Mononuclear cell (primary cell): ENCODE results near the gene GALNT12. TPM values are rescaled to one million over a fixed set of nuclear protein-coding genes. Genes with fewer than 3 reads are reported as not detected.

ENCODE experiments used
- H3K27me3 ChIP-seq: 2 replicates; pipeline ENCODE4 v1.6.0; 2011; ENCODE audit warnings: low read length, control low read depth; ENCODE audit not compliant: insufficient read depth
- H3K4me1 ChIP-seq: 2 replicates; pipeline ENCODE4 v1.5.1; 2011; ENCODE audit warnings: mild to moderate bottlenecking, low read length, control low read depth; ENCODE audit not compliant: insufficient read depth
- H3K4me3 ChIP-seq: 2 replicates; pipeline ENCODE4 v1.5.1; 2011; ENCODE audit warnings: mild to moderate bottlenecking, low read length, moderate library complexity
- H3K9me3 ChIP-seq: 2 replicates; pipeline ENCODE4 v1.5.1; 2011; ENCODE audit warnings: low read depth, mild to moderate bottlenecking, control low read depth, low read length
- total RNA-seq: library from RNA; depleted of rRNA; stranded (reverse); fragments of >200 nt; gene quantifications from one replicate; pipeline ENCODE4 v1.2.3, GENCODE V29; 2012

GALNT12 gene
- total RNA-seq, 1 donor = 4.5 TPM

GRCh38 chr9:98848450-98849149 lies 41.1 kb downstream of the GALNT12 start:
- H3K27me3 ChIP-seq = no peaks in the 10 kb centered on the region
- no peak overlapping the region for H3K4me3 ChIP-seq
- no peaks in the 10 kb centered on the region for H3K9me3 ChIP-seq
- no peaks in the 10 kb centered on the region for H3K4me1 ChIP-seq

DNA sequence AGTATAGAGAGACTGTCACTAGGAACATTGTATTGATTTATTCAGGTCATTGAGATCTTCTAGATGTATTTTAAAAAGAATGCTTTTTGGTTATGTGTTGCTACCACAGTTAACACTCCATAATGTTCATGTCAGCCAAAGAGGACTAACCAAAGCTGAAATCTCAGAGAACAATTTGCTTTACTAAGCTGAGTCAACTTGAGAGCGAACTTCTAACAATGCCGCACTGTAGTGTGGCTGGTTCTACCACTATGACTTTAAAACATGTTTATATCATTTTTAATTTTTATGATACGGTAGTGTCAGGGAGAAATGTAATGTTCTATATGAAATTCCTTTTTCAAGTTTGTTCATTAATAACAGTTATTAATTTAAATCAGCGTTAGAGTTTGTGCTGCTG lies 42.1 kb downstream of the GALNT12 start:
- H3K4me3 ChIP-seq = no peak overlapping the region

DNA sequence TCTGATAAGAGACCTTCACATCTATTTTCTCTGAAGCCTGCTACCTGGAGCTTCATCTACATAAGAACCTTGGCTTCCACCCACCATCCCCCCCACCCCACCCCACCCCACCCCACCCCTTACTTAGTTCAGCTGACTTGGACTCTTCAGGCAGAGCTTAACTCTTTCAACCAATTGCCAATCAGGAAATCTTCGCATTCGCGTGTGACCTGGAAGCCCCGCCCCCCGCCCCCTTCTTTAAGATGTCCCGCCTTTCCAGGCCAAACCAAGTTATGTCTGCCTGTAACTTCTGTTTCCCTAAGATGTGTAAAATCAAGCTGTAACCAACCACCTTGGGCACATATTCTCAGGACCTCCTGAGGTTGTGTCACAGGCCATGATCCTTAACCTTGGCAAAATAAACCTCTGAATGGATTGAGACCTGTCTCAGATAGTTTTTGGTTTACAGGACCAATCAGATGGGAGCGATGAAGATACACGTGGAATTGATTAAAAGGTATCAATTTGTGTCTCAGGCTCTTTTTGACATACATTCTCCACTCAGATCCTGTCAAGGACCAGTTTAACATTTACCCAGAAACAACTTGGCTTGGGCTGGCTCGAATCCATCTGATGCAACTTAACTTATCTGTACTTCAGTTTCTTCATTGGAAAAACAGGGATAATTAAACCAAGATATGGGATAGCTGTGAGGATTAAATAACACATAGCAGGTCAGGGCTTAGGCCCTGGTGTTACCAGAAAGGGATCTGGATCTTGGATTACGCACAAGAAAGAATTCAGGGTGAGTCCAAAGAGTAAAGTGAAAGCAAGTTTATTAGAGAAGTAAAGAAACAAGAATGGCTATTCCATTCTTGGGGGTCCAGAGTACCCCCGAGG lies 43.6 kb downstream of the GALNT12 start:
- H3K4me3 ChIP-seq = no peak overlapping the region
- H3K27me3 ChIP-seq = no peaks in the 10 kb centered on the region
- no peaks in the 10 kb centered on the region for H3K9me3 ChIP-seq
- no peaks in the 10 kb centered on the region for H3K4me1 ChIP-seq

More for the DNA sequence above, 42.1 kb downstream of the GALNT12 start:
- H3K4me1 ChIP-seq = no peaks in the 10 kb centered on the region
- H3K9me3 ChIP-seq = no peaks in the 10 kb centered on the region
- no peaks in the 10 kb centered on the region for H3K27me3 ChIP-seq

GRCh38 chr9:98851730-98852459 lies 44.4 kb downstream of the GALNT12 start:
- no peaks in the 10 kb centered on the region for H3K27me3 ChIP-seq
- no peaks in the 10 kb centered on the region for H3K4me1 ChIP-seq
- H3K9me3 ChIP-seq = no peaks in the 10 kb centered on the region
- no peak overlapping the region for H3K4me3 ChIP-seq

GRCh38 chr9:98852460-98852734 lies 44.9 kb downstream of the GALNT12 start:
- no peak overlapping the region for H3K4me3 ChIP-seq
- H3K4me1 ChIP-seq = no peaks in the 10 kb centered on the region
- no peaks in the 10 kb centered on the region for H3K9me3 ChIP-seq
- no peaks in the 10 kb centered on the region for H3K27me3 ChIP-seq

- Histone ChIP-seq H3K4me3 (no peak overlapping the region), H3K9me3 (no peaks in the 10 kb centered on the region), H3K4me1 (no peaks in the 10 kb centered on the region), H3K27me3 (no peaks in the 10 kb centered on the region)
Observed at GRCh38 chr9:98852961-98853360, 45.5 kb downstream of the GALNT12 start.

- no peak overlapping the region for H3K4me3 ChIP-seq
- H3K4me1 ChIP-seq = no peaks in the 10 kb centered on the region
- H3K27me3 ChIP-seq = no peaks in the 10 kb centered on the region
Observed at GRCh38 chr9:98854266-98854665, 46.8 kb downstream of the GALNT12 start.

DNA sequence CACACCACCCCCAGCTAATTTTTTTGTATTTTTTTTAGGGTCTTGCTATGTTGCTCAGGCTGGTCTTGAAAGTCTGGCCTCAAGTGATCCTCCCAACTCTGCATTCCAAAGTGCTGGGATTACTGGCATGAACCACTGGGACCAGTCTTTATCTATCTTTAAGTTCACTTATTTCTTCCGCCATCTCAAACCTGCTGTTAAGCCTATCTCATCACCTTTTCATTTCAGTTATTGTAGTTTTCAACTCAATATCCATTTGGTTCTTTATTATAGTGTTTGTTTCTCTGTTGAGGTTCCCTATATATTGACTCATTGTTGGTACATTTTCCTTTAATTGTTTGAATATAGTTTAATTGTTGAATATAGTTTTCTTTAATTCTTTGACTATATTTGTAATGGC lies 48.1 kb downstream of the GALNT12 start:
- Histone ChIP-seq H3K4me1 (no peaks in the 10 kb centered on the region), H3K27me3 (no peaks in the 10 kb centered on the region), H3K4me3 (no peak overlapping the region), H3K9me3 (no peaks in the 10 kb centered on the region)

More at GRCh38 chr9:98854266-98854665, 46.8 kb downstream of the GALNT12 start:
- no peaks in the 10 kb centered on the region for H3K9me3 ChIP-seq

DNA sequence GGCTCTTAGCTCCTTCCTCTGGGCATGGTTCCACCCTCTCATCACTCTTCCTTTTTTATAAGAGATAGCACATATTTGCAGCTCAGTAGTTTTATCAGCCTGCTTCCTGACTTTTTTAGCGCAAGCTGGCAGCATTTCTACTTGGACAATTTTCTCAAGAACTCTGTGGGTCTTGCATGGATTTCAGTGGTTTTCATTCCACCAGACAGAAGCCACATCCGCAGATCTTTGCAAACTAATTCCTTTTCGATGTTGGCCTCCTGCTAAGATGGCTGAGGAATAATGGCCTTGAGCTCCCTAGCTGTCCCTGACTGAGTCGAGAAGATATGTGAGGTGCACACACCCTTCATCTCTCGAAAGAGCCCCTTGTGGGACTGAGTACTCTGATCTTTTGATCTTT lies 49.5 kb downstream of the GALNT12 start:
- H3K4me1 ChIP-seq = peaks cover 4% of the 10 kb centered on the region
- no peaks in the 10 kb centered on the region for H3K9me3 ChIP-seq
- no peaks in the 10 kb centered on the region for H3K27me3 ChIP-seq
- no peak overlapping the region for H3K4me3 ChIP-seq

DNA sequence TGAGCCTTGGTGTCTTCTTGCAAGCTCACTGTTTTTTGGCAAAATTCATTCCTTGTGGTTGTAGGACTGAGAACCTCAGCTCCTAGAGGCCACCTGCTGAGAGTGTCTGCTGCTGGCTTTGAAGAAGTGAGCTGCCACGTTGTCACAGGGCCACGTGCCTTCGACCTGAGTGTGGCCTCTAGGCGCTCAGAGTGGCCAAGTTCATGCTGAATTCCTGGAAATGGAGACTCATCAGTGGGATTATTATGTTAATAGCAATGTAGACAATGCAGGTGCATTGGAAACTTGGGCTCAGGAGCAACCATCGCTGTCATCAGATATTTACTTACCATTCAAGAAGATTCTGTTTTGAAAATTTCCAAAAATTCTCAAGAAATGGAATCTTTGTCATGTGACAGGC lies 52.5 kb downstream of the GALNT12 start:
- Histone ChIP-seq H3K27me3 (no peaks in the 10 kb centered on the region), H3K4me3 (no peak overlapping the region), H3K9me3 (no peaks in the 10 kb centered on the region), H3K4me1 (peaks cover 12% of the 10 kb centered on the region)

DNA sequence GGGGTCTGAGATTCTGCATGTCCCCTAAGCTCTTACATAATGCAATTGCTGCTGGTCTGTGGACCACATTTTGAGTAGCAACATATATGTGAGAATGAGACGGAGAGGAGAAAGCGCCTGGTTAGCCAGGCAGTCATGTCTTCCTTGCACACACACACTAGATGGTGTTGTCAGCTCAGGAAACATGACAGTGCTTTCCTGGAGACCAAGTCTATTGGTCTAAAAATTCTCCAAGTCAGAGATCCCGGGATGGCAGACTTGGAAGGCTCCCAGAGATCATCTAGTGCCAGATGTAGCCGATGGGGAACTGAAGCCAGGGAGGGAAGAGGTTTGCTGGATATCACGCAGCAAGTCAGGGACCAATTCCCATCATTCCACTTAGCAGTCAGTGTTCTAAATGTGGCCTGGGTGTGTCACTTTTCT lies 53.4 kb downstream of the GALNT12 start:
- H3K27me3 ChIP-seq = no peaks in the 10 kb centered on the region
- no peak overlapping the region for H3K4me3 ChIP-seq
- no peaks in the 10 kb centered on the region for H3K9me3 ChIP-seq
- peaks cover 12% of the 10 kb centered on the region for H3K4me1 ChIP-seq

- no peak overlapping the region for H3K4me3 ChIP-seq
- H3K4me1 ChIP-seq = peaks cover 20% of the 10 kb centered on the region
- H3K27me3 ChIP-seq = no peaks in the 10 kb centered on the region
- no peaks in the 10 kb centered on the region for H3K9me3 ChIP-seq
Observed at GRCh38 chr9:98861781-98862504, 54.5 kb downstream of the GALNT12 start.

DNA sequence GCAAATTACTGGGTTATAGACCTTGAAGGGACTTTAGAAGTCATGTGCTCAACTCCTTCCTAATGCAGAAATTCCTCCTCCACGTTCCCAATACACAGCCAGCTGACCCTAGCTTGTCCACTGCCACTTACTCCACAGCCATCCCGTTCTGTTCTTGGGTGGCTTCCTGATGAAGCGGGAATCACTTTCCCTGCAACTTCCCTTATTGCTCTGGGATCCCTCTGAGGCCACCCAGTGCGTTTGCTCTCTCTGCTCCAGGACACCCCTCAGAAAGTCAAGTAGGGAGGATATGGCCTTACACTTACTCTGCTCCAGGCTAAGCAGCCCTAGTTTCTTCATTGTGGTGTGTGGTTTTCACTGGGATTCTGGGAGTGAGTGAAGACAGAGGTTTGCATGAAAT lies 55.5 kb downstream of the GALNT12 start:
- Histone ChIP-seq H3K4me3 (no peak overlapping the region), H3K4me1 (peaks cover 30% of the 10 kb centered on the region), H3K9me3 (no peaks in the 10 kb centered on the region), H3K27me3 (no peaks in the 10 kb centered on the region)

DNA sequence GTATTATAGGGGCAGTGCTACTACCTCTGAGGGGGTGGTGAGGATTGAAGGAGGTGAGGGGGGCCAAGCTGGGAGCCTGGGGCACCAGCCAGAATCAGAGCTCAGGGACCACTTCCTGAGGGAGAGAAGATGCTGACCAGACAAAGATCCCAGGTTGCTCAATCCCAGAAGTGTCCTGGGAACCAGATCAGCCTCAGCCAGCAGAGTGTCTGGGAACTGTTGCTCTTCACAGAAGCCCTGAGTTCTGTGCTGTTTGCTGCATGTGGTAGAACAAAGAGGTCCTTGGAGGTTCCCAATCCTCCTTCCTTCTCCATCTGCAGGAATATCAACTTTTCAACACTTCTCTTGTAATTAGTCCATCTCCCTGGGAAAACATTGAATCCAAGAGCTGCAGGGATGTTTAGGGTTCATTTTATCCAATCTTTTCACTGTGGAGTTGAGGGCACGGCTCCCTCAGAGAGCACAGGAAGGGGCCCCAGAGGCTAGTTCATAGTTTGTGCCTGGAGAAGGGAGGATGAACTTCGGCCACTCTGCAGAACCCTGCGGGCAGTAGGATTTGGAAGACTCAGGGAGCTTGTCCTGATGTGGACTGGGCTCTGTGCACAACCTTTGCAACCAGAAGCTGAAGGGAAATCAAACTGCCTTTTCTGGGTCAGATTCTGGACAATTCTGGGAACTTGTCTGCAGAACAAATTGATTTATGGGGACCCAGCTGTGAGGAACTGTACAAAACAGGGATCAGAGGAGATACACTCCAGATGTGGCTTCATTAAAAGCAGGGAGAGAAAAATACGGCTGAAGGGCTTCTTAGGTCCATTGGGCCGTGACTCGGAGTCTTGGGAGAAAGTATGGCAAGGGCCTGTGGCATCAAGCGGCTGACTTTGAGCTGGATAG lies 57.1 kb downstream of the GALNT12 start:
- Histone ChIP-seq H3K27me3 (no peaks in the 10 kb centered on the region), H3K4me1 (peaks cover 41% of the 10 kb centered on the region), H3K9me3 (no peaks in the 10 kb centered on the region), H3K4me3 (no peak overlapping the region)
